Measurements from ENCODE around the gene CABP7. TPM values are rescaled to one million over a fixed set of nuclear protein-coding genes. Genes with fewer than 3 reads are reported as not detected.

Gene CABP7
- polyA plus RNA-seq, 1 donor (not counting 4 experiments of a cell fraction or from before 2014, with no cell fraction given), result not detected

DNA sequence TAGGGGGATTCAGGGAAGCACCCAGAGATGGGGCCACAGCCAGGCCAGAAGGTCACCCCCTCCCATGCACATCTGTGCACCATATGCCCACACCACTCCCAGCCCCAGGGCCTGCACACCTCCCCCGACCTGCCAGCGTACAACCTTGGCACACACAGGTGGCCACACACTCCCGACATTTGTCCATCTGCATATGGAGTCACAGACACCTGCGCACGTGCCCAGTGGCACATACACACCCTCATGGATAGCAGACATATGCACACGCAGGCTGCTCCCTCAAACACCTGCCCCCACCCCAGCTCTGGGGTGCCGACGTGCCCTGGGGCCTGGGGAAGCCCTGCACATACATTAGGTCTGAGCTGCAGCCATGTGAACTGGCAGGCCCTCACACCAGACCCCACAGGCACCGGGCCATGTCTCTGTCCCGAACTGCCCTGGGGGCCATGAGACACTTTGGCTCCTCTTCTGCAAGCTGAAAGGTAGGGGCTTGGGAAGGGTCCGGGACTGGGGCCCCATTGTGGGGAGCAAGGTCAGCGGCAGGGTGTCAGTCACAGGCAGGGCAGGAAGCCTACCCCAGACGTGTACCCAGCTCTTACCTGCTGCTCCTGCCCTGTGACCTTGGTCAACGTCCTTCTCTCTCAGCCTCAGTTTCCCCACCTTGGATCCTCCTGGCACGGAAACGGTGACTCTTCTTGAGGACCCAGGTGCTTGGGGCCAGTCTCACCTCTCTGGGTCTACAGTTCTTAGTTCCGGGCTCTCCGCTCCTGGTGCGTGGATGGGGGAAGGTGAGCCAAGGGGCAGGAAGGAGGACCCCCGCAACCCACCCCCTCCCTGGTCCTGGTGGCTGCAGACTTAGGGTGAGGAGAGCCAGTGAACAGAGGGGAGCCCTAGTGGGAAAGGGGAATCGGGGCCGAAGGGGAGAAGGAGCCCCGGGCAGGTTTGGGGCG, 579 bp upstream of the CABP7 start:
- TF ChIP-seq, protein P1, sequence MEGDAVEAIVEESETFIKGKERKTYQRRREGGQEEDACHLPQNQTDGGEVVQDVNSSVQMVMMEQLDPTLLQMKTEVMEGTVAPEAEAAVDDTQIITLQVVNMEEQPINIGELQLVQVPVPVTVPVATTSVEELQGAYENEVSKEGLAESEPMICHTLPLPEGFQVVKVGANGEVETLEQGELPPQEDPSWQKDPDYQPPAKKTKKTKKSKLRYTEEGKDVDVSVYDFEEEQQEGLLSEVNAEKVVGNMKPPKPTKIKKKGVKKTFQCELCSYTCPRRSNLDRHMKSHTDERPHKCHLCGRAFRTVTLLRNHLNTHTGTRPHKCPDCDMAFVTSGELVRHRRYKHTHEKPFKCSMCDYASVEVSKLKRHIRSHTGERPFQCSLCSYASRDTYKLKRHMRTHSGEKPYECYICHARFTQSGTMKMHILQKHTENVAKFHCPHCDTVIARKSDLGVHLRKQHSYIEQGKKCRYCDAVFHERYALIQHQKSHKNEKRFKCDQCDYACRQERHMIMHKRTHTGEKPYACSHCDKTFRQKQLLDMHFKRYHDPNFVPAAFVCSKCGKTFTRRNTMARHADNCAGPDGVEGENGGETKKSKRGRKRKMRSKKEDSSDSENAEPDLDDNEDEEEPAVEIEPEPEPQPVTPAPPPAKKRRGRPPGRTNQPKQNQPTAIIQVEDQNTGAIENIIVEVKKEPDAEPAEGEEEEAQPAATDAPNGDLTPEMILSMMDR (optimal IDR thresholded peaks at IDR 0.05 in 1 of 3, IDR thresholded peaks at IDR 0.05 in 1 of 3, conservative IDR thresholded peaks at IDR 0.05 in 1 of 3; ENCODE audit: extremely low read depth in 1 of 3, insufficient read depth in 2 of 3, low read length in 3 of 3), result no peak
- peak; percentile 92 for TF ChIP-seq EZH2 (IDR thresholded peaks at IDR 0.05; ENCODE audit: low read length)

DNA sequence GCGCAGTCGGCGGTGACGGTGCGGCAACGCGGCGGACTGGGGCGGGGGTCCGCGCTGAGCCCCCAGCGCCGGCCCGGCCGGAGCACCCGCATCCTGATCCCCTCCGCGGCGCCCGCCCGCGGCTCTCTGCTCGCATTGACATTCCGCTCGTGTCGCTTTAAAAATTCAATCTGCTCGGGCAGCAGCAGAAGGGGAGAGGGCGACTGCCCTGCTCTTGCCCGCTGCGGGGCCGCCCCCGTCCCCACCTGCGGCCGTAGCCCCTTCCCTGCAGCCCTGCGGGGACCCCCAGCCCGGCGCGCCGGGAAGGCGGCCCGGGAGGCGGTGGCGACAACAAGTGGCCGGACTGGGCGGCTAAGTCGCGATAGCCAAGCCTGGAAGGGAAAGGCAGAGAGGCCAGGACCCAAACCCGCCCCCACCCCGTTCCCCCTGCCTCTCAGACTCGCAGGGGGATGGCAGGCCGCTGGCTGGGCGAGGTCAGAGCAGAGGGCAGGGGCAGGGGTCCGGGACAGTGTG, 1.1 kb downstream of the CABP7 start:
- Histone ChIP-seq H3K27ac (ENCODE audit: control insufficient read depth, insufficient read depth, low read length) (no peak overlapping the region), H4K20me1 (ENCODE audit: control insufficient read depth, extremely low read depth, insufficient read depth, low read length) (no peaks in the 10 kb centered on the region), H3K36me3 (ENCODE audit: control insufficient read depth in 2 of 2, extremely low read depth in 1 of 2, insufficient read depth in 2 of 2, low read length in 2 of 2) (no peaks in the 10 kb centered on the region), H3K4me3 (ENCODE audit: control insufficient read depth in 2 of 3, extremely low read depth in 1 of 3, insufficient read depth in 2 of 3, low read depth in 1 of 3, low read length in 3 of 3) (no peak overlapping the region), H3K9ac (ENCODE audit: control insufficient read depth, extremely low read depth, insufficient read depth, low read length) (no peak overlapping the region), H3K79me2 (ENCODE audit: control insufficient read depth, insufficient read depth, low read length) (no peaks in the 10 kb centered on the region), H2AFZ (ENCODE audit: control insufficient read depth, low read length) (no peak overlapping the region), H3K4me2 (ENCODE audit: control insufficient read depth, extremely low read depth, insufficient read depth, low read depth, low read length) (no peak overlapping the region), H3K27me3 (ENCODE audit: control insufficient read depth, extremely low read depth, insufficient read depth, low read length) (peaks cover 51% of the 10 kb centered on the region), H3K9me3 (ENCODE audit: control insufficient read depth, low read depth, low read length) (no peaks in the 10 kb centered on the region), H3K4me1 (ENCODE audit: control insufficient read depth, extremely low read depth, insufficient read depth, low read length) (peaks cover 11% of the 10 kb centered on the region), H3K9me1 (ENCODE audit: control insufficient read depth, extremely low read depth, insufficient read depth, low read length) (no peaks in the 10 kb centered on the region)
- dilution Hi-C loops (cut with MboI; ENCODE audit: extremely low pct_ligation_motif_present, low sequenced_read_pairs), result no loop called here
- FAIRE-seq (no peak), DNase-seq (ENCODE audit: low read depth, low spot score) (no peak)
- TF ChIP-seq, protein P1 (optimal IDR thresholded peaks at IDR 0.05 in 1 of 3, IDR thresholded peaks at IDR 0.05 in 1 of 3, conservative IDR thresholded peaks at IDR 0.05 in 1 of 3; ENCODE audit: extremely low read depth in 1 of 3, insufficient read depth in 2 of 3, low read length in 3 of 3), result no peak
- no peak for TF ChIP-seq EZH2 (IDR thresholded peaks at IDR 0.05; ENCODE audit: low read length)

More for the DNA sequence above, 579 bp upstream of the CABP7 start:
- H3K4me3 ChIP-seq (ENCODE audit: control insufficient read depth in 2 of 3, extremely low read depth in 1 of 3, insufficient read depth in 2 of 3, low read depth in 1 of 3, low read length in 3 of 3), result no peak overlapping the region
- dilution Hi-C loops (cut with MboI; ENCODE audit: extremely low pct_ligation_motif_present, low sequenced_read_pairs), result no loop called here
- peaks cover 11% of the 10 kb centered on the region for H3K4me1 ChIP-seq (ENCODE audit: control insufficient read depth, extremely low read depth, insufficient read depth, low read length)
- H2AFZ ChIP-seq (ENCODE audit: control insufficient read depth, low read length), result no peak overlapping the region
- FAIRE-seq (no peak), DNase-seq (ENCODE audit: low read depth, low spot score) (no peak)
- no peak overlapping the region for H3K27ac ChIP-seq (ENCODE audit: control insufficient read depth, insufficient read depth, low read length)
- no peaks in the 10 kb centered on the region for H3K79me2 ChIP-seq (ENCODE audit: control insufficient read depth, insufficient read depth, low read length)
- peaks cover 52% of the 10 kb centered on the region for H3K27me3 ChIP-seq (ENCODE audit: control insufficient read depth, extremely low read depth, insufficient read depth, low read length)
- H4K20me1 ChIP-seq (ENCODE audit: control insufficient read depth, extremely low read depth, insufficient read depth, low read length), result peaks cover 5% of the 10 kb centered on the region
- no peaks in the 10 kb centered on the region for H3K9me1 ChIP-seq (ENCODE audit: control insufficient read depth, extremely low read depth, insufficient read depth, low read length)
- no peaks in the 10 kb centered on the region for H3K9me3 ChIP-seq (ENCODE audit: control insufficient read depth, low read depth, low read length)
- no peaks in the 10 kb centered on the region for H3K36me3 ChIP-seq (ENCODE audit: control insufficient read depth in 2 of 2, extremely low read depth in 1 of 2, insufficient read depth in 2 of 2, low read length in 2 of 2)
- no peak overlapping the region for H3K9ac ChIP-seq (ENCODE audit: control insufficient read depth, extremely low read depth, insufficient read depth, low read length)
- H3K4me2 ChIP-seq (ENCODE audit: control insufficient read depth, extremely low read depth, insufficient read depth, low read depth, low read length), result no peak overlapping the region
